DND-41 (cell line): Measurements from ENCODE around the gene SERPINB2.
A peak's percentile ranks its signal among the peaks of the same experiment; 100 is the strongest.

Experiments used
- ATAC-seq: fragments of 200-7000 bp; cut with Tn5 transposase; 3 replicates; pipeline ENCODE4 v1.9.1; 2021; ENCODE audit warnings: low read depth; ENCODE audit not compliant: insufficient read depth
- DNase-seq: peaks from one replicate; pipeline ENCODE4 v3.0.0-alpha.2; 2020
- H2AFZ ChIP-seq: 2 replicates; pipeline ENCODE4 v1.6.0; 2012; ENCODE audit warnings: low read depth, low read length
- H3K27ac ChIP-seq: 2 replicates; pipeline ENCODE4 v1.5.1; 2012; ENCODE audit warnings: low read length, inconsistent platforms
- H3K27me3 ChIP-seq: fragments of 200-600 bp; sonication (generic); 2 replicates; pipeline ENCODE4 v1.6.0; 2012; ENCODE audit warnings: low read length, mild to moderate bottlenecking, inconsistent platforms; ENCODE audit not compliant: insufficient read depth, poor library complexity
- H3K36me3 ChIP-seq: 2 replicates; pipeline ENCODE4 v1.5.1; 2012; ENCODE audit warnings: low read length, inconsistent platforms; ENCODE audit not compliant: insufficient read depth
- H3K4me1 ChIP-seq: 2 replicates; pipeline ENCODE4 v1.5.1; 2012; ENCODE audit warnings: mild to moderate bottlenecking, low read length; ENCODE audit not compliant: insufficient read depth
- H3K4me2 ChIP-seq: 2 replicates; pipeline ENCODE4 v1.6.0; 2012; ENCODE audit warnings: mild to moderate bottlenecking, moderate library complexity, low read length, inconsistent platforms; ENCODE audit not compliant: insufficient read depth
- H3K4me3 ChIP-seq, 2 experiments: fragments of 200-600 bp in 1 of 2; shearing (Covaris generic) in 1 of 2; 2 replicates each; pipeline ENCODE4 v1.5.1; 2012 to 2016; ENCODE audit warnings: inconsistent platforms in 2 of 2, low read length in 2 of 2, mild to moderate bottlenecking in 2 of 2, low read depth in 1 of 2, moderate library complexity in 1 of 2
- H3K79me2 ChIP-seq: 2 replicates; pipeline ENCODE4 v1.6.0; 2012; ENCODE audit warnings: low read length, inconsistent platforms; ENCODE audit not compliant: insufficient read depth
- H3K9ac ChIP-seq: 2 replicates; pipeline ENCODE4 v1.6.0; 2012; ENCODE audit warnings: low read depth, mild to moderate bottlenecking, inconsistent platforms, low read length, moderate library complexity
- H3K9me3 ChIP-seq: 2 replicates; pipeline ENCODE4 v1.5.1; 2012; ENCODE audit warnings: low read length, moderate library complexity, mild to moderate bottlenecking, inconsistent platforms; ENCODE audit not compliant: insufficient read depth, severe bottlenecking
- H4K20me1 ChIP-seq: 2 replicates; pipeline ENCODE4 v1.6.0; 2012; ENCODE audit warnings: low read length; ENCODE audit not compliant: insufficient read depth
- EZH2 ChIP-seq: IDR thresholded peaks from 3 replicates; pipeline ENCODE4 v1.6.1; 2012; ENCODE audit warnings: borderline replicate concordance, low read depth, mild to moderate bottlenecking, moderate library complexity, low read length, inconsistent platforms; ENCODE audit not compliant: severe bottlenecking
- TF ChIP-seq, protein P1 (sequence below): IDR thresholded peaks from 2 replicates; pipeline ENCODE4 v1.5.1; 2012; ENCODE audit warnings: borderline replicate concordance, low read length, moderate library complexity, mild to moderate bottlenecking; ENCODE audit not compliant: poor library complexity, severe bottlenecking; ENCODE audit errors: extremely low read depth

Gene SERPINB2

DNA sequence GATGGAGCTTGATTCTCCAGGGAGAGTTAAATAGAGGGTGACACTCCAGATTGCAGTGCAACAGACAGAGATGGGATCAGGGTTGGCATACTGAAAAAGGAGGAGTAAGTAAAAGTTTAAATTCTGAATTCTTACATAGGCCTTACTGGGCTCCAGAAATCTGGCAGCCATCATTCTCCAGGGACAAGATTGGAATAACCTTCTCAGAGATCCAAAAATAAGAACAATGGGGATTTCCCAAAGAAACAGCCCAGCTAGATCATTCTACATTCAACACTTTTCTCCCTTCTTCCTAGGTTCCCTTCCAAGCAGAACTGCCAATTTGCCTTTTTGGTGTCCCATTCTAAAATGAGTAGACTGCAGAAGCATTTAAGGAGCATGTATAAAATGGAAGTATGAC, 14.9 kb upstream of the SERPINB2 start:
- H2AFZ ChIP-seq, result no peak overlapping the region
- no peaks in the 10 kb centered on the region for H3K9me3 ChIP-seq
- H3K27me3 ChIP-seq, result no peaks in the 10 kb centered on the region
- ATAC-seq, result no peak
- no peak overlapping the region for H3K4me2 ChIP-seq
- no peak for DNase-seq
- H3K4me1 ChIP-seq, result peaks cover 8% of the 10 kb centered on the region; the same call in 1 of the 2 replicates
- H3K4me3 ChIP-seq, result no peak overlapping the region
- no peaks in the 10 kb centered on the region for H3K36me3 ChIP-seq
- H3K9ac ChIP-seq, result no peak overlapping the region
- no peaks in the 10 kb centered on the region for H4K20me1 ChIP-seq
- no peaks in the 10 kb centered on the region for H3K79me2 ChIP-seq
- no peak overlapping the region for H3K27ac ChIP-seq
- TF ChIP-seq, protein P1, sequence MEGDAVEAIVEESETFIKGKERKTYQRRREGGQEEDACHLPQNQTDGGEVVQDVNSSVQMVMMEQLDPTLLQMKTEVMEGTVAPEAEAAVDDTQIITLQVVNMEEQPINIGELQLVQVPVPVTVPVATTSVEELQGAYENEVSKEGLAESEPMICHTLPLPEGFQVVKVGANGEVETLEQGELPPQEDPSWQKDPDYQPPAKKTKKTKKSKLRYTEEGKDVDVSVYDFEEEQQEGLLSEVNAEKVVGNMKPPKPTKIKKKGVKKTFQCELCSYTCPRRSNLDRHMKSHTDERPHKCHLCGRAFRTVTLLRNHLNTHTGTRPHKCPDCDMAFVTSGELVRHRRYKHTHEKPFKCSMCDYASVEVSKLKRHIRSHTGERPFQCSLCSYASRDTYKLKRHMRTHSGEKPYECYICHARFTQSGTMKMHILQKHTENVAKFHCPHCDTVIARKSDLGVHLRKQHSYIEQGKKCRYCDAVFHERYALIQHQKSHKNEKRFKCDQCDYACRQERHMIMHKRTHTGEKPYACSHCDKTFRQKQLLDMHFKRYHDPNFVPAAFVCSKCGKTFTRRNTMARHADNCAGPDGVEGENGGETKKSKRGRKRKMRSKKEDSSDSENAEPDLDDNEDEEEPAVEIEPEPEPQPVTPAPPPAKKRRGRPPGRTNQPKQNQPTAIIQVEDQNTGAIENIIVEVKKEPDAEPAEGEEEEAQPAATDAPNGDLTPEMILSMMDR, result no peak
- TF ChIP-seq EZH2, result no peak

- no peaks in the 10 kb centered on the region for H4K20me1 ChIP-seq
- H3K79me2 ChIP-seq, result no peaks in the 10 kb centered on the region
- H3K27me3 ChIP-seq, result no peaks in the 10 kb centered on the region
- DNase-seq (no peak), ATAC-seq (no peak)
- no peak overlapping the region for H2AFZ ChIP-seq
- no peak overlapping the region for H3K27ac ChIP-seq
- 0 out of 2 replicates have a peak overlapping the region, but pooled peaks have one; percentile 7 for H3K4me2 ChIP-seq
- TF ChIP-seq, protein P1, result no peak
- TF ChIP-seq EZH2, result no peak
- H3K36me3 ChIP-seq, result no peaks in the 10 kb centered on the region
- H3K4me1 ChIP-seq, result peaks cover 20% of the 10 kb centered on the region; the same call in 1 of the 2 replicates
- no peak overlapping the region for H3K9ac ChIP-seq
- no peak overlapping the region for H3K4me3 ChIP-seq
- H3K9me3 ChIP-seq, result no peaks in the 10 kb centered on the region
Observed at GRCh38 chr18:63878343-63878742, 9.2 kb upstream of the SERPINB2 start.

GRCh38 chr18:63878925-63879324, 8.6 kb upstream of the SERPINB2 start:
- TF ChIP-seq, protein P1, result no peak
- no peak for TF ChIP-seq EZH2
- Histone ChIP-seq H3K4me1 (peaks cover 20% of the 10 kb centered on the region; the same call in 1 of the 2 replicates), H3K9ac (no peak overlapping the region), H3K36me3 (no peaks in the 10 kb centered on the region), H3K4me2 (no peak overlapping the region), H4K20me1 (no peaks in the 10 kb centered on the region), H3K4me3 (no peak overlapping the region), H3K27ac (peak overlapping the region; percentile 20; the same call in 1 of the 2 replicates), H3K79me2 (no peaks in the 10 kb centered on the region), H3K9me3 (no peaks in the 10 kb centered on the region), H3K27me3 (no peaks in the 10 kb centered on the region), H2AFZ (no peak overlapping the region)
- DNase-seq (no peak), ATAC-seq (no peak)

DNA sequence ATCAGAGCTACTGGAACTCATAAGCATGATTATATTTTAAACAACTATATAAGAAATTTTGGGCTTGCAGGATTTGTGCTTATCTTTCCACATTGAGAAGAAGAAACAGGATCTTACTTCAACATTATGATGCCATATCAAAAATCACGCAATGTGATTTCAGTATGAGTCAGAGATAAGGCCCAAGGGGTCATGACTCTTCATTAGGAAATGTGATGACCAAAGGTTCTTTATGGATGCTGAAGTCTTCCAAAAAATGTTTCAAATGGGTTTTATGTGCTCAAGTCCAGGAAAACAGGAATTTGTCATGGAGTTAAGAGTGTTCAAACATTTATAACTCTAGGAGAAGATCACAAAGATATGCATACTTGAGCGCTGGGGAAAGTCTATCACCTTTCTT, 7.8 kb upstream of the SERPINB2 start:
- no peaks in the 10 kb centered on the region for H3K9me3 ChIP-seq
- H3K36me3 ChIP-seq, result no peaks in the 10 kb centered on the region
- no peaks in the 10 kb centered on the region for H4K20me1 ChIP-seq
- peaks cover 20% of the 10 kb centered on the region; the same call in 1 of the 2 replicates for H3K4me1 ChIP-seq
- no peak for DNase-seq
- H3K4me3 ChIP-seq, result no peak overlapping the region
- no peak overlapping the region for H3K4me2 ChIP-seq
- H3K27me3 ChIP-seq, result no peaks in the 10 kb centered on the region
- no peak for TF ChIP-seq EZH2
- TF ChIP-seq, protein P1, result no peak
- ATAC-seq, result no peak
- no peaks in the 10 kb centered on the region for H3K79me2 ChIP-seq
- H3K27ac ChIP-seq, result no peak overlapping the region
- H2AFZ ChIP-seq, result no peak overlapping the region
- no peak overlapping the region for H3K9ac ChIP-seq
